H54 (cell line): ENCODE results near the gene PRPF38B.
"Not testable (repeated sequence)": the region's sequence is repeated elsewhere in the genome, so short reads cannot be mapped to it uniquely, and the experiment has no call there.

Source experiments
- DNase-seq: peaks from one replicate; pipeline ENCODE4 v3.0.0; 2011; ENCODE audit warnings: low spot score, mixed read lengths; ENCODE audit not compliant: insufficient read length
- FAIRE-seq: peaks from 3 replicates; lab custom pipeline; 2011; peaks lifted over from hg19 to GRCh38; lab: Jason Lieb, UNC
- POLR2A ChIP-seq: IDR thresholded peaks from 2 replicates; pipeline ENCODE4 v1.6.1; 2011; ENCODE audit warnings: low read depth, mild to moderate bottlenecking, low read length

Gene PRPF38B

DNA sequence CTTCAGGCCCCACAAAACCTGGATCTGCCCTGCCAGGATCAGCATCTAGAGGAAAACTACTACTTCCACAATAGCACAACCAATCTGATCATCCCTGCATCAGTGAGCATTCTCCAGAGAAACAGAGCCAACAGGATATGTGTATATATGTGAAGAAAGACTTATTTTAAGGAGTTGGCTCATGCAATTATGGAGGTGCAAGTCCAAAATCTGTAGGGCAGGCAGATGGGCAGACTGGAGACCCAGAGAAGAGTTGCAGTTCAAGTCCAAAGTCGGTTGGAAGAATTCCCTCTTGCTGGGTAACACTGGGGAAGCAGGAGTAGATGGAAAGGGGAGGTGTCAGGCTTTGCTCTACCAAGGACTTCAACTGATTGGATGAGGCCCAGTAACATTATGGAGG, 26.3 kb upstream of the PRPF38B start:
- FAIRE-seq (no peak), DNase-seq (no peak)
- TF ChIP-seq POLR2A = no peak

DNA sequence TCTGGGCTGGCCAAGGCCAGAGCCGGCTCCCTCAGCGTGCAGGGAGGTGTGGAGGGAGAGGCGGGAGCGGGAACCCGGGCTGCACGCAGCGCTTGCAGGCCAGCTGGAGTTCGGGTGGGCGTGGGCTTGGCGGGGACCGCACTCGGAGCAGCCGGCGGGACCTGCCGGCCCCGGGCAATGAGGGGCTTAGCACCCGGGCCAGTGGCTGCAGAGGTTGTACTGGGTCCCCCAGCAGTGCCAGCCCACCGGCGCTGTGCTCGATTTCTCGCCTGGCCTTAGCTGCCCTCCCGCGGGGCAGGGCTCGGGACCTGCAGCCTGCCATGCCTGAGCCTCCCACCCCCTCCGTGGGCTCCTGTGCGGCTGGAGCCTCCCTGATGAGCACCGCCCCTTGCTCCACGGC, 24.7 kb upstream of the PRPF38B start:
- not testable (repeated sequence) for FAIRE-seq

DNA sequence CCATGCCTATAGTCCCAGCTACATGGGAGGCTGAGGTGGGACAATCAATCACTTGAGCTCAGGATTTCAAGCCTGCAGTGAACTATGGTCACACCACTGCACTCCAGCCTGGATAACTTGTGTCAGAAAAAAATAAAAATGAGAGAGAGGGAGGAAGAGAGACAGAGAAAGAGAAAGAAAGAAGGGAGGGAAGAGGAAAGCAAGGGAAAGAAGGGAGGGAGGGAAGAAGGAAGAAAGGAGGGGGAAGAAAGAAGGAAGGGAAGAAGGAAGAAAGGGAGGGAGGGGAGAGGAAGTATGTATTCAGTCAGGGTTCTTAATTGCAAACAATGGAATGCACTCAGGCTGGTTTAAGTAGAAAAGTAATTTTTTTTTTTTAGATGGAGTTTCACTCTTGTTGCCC, 23.3 kb upstream of the PRPF38B start:
- no peak for TF ChIP-seq POLR2A
- no peak for FAIRE-seq

More for the DNA sequence above, 24.7 kb upstream of the PRPF38B start:
- not testable (repeated sequence) for DNase-seq

DNA sequence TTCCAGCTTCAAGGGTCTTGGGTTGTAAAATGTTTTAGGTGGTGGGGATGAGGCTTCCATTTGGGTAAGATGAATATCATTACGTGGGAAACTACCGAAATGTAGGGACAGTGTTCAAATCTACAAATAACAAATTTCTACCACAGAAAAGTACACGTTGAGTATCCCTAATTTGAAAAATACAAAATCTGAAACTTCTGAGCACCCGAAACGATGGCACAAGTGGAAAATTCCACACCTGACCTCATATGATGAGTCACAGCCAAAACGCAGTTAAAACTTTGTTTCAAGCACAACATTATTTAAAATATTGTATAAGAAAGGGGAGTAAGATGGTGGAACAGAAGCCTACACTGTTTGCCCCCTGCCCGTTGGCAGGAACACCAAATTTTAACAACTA, 22.4 kb upstream of the PRPF38B start:
- no peak for TF ChIP-seq POLR2A
- DNase-seq (no peak), FAIRE-seq (no peak)

More for the DNA sequence above, 23.3 kb upstream of the PRPF38B start:
- DNase-seq = no peak

DNA sequence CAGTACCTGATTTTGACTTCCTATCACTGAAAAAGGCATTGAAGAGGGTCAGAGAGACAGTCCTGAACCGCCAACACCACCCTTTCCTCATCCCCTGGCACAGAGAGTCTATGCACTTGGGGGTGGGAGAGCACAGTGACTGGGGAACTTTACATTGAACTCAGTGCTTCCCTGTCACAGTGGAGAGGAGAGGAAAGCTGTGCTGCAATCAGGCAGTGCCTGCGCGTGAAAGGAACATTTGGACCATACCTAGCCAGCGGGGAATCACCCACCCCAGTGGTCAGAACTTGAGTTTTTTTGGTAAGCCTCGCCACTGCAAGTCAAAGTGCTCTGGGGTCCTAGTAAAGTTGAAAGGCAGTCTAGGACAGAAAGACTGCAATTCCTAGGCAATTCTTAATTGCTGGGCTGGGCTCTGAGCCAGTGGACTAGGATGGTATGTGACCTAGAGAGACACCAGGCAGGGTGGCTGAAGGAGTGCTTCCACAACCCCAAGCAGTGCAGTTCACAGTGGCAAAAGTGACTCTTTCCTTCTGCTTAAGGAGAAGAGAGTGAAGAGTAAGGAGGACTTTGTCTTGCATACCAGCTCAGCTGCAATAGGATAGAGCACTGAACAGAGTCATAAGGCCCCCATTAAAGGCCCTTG, 21.9 kb upstream of the PRPF38B start:
- no peak for DNase-seq
- no peak for TF ChIP-seq POLR2A
- FAIRE-seq = no peak

DNA sequence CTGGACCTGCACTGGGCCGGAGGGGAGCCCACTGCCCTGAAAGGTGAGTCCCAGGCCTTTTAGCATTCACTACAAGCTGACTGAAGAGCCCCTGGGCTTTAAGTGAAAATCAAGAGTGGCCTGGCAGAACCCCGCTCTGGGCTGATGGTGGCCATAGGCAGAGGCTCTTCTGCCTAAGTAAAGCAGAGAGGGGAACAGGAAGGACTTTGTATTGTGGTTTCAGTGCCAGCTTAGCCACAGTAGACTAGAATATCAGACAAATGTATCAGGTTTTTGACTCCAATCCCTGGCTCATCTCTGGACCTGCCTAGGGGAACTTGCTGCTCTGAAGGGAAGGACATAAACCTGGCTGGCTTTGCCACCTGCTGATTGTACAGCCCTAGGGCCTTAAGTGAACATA, 21.0 kb upstream of the PRPF38B start:
- DNase-seq (no peak), FAIRE-seq (no peak)
- TF ChIP-seq POLR2A = no peak

DNA sequence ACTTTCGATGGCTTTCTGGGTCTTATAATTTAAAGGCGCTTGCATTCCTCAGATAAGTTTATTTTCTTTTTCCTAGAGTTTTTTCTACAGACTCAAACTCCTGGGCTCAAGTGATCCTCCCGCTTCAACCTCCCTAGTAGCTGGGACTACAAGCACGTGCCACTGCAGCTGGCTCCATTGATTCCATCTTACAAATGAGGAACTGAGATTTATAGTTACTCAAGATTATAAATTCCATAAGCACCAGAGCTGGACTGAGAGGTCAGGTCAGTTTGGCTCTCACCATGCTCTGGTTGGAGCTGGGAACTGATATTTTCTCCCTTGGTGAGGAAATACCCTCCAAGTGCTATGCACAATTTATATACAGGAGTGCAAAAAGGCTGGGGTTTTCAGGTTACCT, 13.4 kb upstream of the PRPF38B start:
- DNase-seq (no peak), FAIRE-seq (no peak)
- TF ChIP-seq POLR2A = no peak

DNA sequence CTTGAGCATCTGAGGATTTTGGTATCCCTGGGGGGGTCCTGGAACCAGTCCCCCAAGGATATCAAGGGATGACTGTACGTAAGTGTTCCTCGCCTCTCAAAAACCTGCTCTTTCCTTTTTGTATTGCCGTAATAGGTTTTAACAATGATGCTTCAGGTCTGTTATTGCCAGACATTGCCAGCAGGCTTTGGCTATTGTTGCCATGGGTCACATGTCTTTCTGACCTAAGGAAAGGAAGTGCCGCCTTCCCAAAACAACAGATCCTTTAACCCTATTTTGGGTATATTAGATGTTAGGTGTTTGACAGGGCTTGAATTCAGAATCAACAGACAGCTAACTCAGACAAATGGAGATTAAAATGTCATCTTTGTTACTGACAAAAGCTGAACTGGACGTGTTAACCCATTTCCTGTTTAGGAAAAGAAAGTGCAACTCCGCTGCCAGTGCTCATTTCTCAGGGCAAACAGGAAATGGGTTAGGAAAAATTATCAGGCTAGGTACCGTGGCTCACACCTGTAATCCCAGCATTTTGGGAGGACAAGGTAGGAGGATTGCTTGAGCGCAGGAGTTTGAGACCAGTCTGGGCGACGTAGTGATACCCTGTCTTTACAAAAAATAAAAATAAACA, 12.4 kb upstream of the PRPF38B start:
- DNase-seq (no peak), FAIRE-seq (no peak)
- no peak for TF ChIP-seq POLR2A

DNA sequence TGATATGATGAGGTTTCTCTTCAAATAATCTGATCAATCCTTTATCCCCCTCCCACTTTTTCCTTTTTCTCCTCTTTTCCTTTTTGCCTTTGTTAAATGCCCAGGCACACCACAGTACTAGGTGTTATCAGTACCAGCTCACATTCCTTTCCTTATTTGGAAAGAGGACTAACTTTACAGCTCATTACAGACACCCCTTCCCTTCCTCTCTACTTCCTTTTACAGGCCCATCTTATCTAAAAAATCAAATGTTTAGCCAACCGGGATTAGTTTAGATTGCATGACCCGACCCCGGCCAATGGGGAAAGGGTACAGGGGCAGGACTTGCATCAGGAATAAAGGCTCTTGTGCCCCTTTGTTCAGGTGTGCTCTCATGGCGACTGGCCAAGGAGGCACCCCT, 10.4 kb upstream of the PRPF38B start:
- FAIRE-seq, DNase-seq: not testable (repeated sequence)

DNA sequence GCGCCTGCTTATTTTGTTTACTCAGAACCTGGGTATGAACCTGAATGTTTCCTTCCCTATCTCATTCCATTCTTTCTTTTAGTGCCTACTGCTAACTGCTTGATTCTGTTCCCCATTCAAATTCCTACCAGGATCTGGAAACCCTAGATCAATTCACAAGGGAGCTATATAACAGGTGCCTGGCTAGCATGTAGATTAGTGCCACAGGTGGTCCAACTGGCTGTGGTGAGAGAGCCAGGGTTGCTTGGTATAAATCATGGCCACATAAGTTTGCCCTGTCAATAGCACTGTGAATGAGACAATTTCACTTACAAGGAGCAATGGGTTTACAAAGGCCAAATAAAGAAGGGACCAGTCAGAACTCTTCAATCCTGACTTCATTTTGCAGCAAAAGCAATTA, 6.6 kb upstream of the PRPF38B start:
- no peak for FAIRE-seq
- no peak for DNase-seq
- TF ChIP-seq POLR2A = no peak

DNA sequence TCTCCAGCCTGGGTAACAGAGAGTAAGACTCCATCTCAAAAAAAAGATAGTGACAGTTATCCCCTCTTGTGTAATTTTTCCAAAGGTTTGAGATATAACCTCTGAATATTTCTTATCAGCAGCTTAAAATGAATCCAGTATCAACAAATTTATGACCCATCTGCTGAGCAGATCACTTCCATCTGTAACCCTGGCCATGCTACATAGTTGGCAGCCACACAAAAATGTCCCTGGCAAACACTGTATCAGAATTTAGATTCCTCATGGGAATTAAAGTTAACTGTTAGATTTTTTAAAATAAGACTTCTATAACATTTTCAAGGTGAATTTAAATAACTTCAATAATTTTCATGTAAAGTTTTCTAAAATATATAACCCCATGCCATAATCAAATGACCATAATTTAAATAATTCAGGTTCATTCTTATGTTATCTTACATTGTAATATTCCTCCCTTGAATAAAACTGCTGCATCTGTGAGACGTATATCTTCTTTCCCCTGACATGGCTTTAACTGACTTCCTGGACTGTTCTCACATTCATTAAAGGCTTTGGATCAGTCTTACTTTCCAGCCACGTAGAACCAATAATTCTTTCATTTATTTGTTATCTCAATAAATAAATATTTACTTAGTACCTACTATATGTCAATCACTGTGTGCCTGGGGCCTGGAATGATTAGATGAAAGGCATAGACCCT, 5.3 kb upstream of the PRPF38B start:
- FAIRE-seq (no peak), DNase-seq (no peak)

DNA sequence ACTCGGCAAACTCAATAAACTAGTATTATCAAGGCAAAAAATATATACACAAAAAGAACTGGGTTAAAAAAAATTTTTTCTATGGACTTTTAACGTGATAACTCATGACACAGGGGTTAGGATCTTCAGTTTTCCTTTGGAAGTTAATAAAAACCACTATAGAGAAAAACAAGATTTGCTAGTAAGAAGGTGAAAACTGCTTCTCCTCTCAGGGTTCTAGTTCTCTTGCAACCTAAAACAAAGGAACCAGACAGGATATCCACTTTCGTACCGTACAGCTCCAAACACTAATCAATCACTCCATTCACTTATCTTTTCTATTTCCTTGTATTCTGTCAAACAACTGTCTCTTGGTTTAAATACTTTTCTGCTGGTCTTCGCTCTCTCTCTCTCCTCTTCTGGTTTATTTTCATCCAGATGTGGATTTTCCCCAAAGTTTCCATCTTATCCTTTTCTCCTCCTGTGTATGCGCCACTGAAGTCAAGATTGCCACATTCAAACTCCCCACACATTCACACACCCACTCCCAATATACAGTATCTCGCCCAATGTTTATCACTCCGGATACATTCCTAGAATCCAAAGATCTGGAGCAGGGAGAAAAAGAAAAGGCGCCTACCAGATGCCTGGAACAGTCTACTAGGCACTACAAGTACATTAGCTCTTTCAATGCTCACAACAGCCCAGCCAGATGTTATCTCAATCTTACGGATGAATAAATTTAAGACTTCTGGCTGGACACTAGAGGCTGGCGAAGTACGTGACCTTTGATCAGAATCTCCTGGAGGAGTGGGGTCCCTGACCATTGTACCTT, 775 bp upstream of the PRPF38B start:
- TF ChIP-seq POLR2A = no peak
- DNase-seq (no peak), FAIRE-seq (no peak)

More for the DNA sequence above, 5.3 kb upstream of the PRPF38B start:
- TF ChIP-seq POLR2A = no peak

DNA sequence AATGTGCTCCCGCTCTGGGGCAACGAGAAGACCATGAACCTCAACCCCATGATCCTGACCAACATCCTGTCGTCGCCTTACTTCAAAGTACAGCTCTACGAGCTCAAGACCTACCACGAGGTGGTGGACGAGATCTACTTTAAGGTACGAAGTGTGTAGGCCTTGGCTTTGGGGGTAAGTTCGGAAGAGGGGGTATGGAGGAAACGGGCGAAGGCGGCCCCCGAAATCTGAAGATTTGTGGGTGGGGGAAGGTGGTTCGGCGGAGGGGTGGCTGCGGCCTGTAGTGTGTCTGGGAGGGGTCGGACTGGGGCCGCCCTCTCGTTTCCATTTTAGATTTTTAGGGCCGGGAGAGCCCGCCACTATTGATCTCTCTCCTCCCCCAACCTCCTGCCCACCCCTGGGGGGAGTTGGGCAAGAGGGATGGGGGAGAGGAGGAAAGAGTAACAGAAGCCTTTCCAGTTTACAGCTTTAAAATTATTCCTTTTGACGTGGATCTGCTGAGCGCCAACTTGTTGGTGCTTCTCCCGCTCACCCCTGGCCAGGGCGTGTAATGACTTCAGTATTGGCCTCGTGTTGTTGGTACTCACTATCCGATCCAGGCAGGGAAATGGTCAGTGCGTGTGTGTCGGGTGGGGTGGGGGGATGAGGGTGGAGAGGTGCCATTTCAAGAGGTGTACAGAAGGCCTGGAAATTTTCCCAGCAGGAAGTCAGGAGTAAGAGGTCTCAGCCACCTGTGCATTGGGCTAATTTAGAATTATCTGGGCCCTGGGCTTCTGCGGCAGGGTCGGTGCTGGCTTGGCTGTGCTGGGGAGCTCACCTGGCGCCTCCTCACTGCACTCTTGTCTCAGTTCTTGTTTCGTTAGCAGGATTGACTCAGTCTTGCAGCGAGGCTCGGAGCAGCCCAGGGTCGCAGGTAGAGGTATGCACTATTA, 880 bp downstream of the PRPF38B start:
- TF ChIP-seq POLR2A = no peak
- peak; percentile 26 for DNase-seq
- peak; percentile 27 for FAIRE-seq
